Adrenal gland (tissue), 5 donors: ENCODE data around the gene BBS9.

Experiments used
- POLR2A ChIP-seq, 2 donors: fragments of 450-650 bp; IDR thresholded peaks; one replicate each; pipeline ENCODE4 v1.6.1; 2017; ENCODE audit warnings: antibody characterized with exemption in 2 of 2, mild to moderate bottlenecking in 2 of 2, moderate library complexity in 1 of 2
- TF ChIP-seq, protein P1 (sequence below), 6 experiments: fragments of 450-650 bp in 4 of 6; fragments of 200-600 bp in 2 of 6; sonication (generic) in 1 of 6; IDR thresholded peaks; 1 replicate in 5 of 6; 2 replicates in 1 of 6; pipeline versions ENCODE4 v1.5.1 to v1.8.0; 2016 to 2021; ENCODE audit warnings: antibody characterized with exemption in 6 of 6, mild to moderate bottlenecking in 2 of 6, moderate library complexity in 1 of 6
- donor health status: DM: no; HTN: no; CAD: no.

DNA sequence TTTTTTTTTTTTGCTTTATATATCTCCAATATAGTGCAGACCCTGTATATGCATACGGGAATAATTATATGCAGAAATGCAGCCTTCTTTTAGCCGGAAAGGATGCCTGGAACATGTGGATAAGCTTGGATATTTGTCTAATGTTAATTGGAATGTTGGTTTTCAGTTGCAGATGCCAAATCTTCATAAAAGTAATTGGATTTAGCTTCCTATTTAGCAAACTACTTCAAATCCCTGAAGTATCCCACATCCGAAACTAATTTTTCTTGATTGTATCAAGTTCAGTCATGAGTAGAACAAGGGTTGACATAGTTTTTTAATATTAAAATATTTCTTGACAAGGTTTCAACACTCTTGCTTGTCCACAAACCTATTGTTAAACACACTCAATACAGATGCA, 281.7 kb downstream of the BBS9 start:
- TF ChIP-seq, protein P1, sequence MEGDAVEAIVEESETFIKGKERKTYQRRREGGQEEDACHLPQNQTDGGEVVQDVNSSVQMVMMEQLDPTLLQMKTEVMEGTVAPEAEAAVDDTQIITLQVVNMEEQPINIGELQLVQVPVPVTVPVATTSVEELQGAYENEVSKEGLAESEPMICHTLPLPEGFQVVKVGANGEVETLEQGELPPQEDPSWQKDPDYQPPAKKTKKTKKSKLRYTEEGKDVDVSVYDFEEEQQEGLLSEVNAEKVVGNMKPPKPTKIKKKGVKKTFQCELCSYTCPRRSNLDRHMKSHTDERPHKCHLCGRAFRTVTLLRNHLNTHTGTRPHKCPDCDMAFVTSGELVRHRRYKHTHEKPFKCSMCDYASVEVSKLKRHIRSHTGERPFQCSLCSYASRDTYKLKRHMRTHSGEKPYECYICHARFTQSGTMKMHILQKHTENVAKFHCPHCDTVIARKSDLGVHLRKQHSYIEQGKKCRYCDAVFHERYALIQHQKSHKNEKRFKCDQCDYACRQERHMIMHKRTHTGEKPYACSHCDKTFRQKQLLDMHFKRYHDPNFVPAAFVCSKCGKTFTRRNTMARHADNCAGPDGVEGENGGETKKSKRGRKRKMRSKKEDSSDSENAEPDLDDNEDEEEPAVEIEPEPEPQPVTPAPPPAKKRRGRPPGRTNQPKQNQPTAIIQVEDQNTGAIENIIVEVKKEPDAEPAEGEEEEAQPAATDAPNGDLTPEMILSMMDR (IDR thresholded peaks at IDR 0.05), result no peak
- no peak for TF ChIP-seq POLR2A (IDR thresholded peaks at IDR 0.05)
